GM10248 (cell line): ENCODE results near the gene CFAP97D1.

ENCODE experiments used
- CTCF ChIA-PET: fragments of 300-600 bp; sonication (Branson Sonifier 250); formaldehyde crosslinking; extraction: SDS; loops from one replicate; lab custom pipeline; 2021; ENCODE audit warnings: antibody characterized with exemption; lab: Yijun Ruan, JAX
- POLR2A ChIA-PET: fragments of 350-650 bp; sonication (Branson Sonifier 250); formaldehyde crosslinking; extraction: SDS; loops from one replicate; lab custom pipeline; 2020; ENCODE audit warnings: antibody characterized with exemption; lab: Yijun Ruan, JAX
- DNase-seq: peaks from one replicate; pipeline ENCODE4 v3.0.0; 2012; ENCODE audit errors: extremely low spot score
- CTCF ChIP-seq: IDR thresholded peaks from 2 replicates; pipeline ENCODE4 v1.5.1; 2012; ENCODE audit warnings: mild to moderate bottlenecking, low read depth; ENCODE audit errors: extremely low read depth, missing control alignments, control extremely low read depth

CFAP97D1 gene

GRCh38 chr17:43809121-43809520 lies 28.9 kb downstream of the CFAP97D1 start:
- ChIA-PET POLR2A (no interaction called here), CTCF (interaction anchor here (0.6 kb wide), 1 partner anchor 9 kb away, joined by 3 read pairs; no protein-coding TSS in a partner anchor)
- TF ChIP-seq CTCF = no peak
- no peak for DNase-seq

- POLR2A ChIA-PET = no interaction called here
- no peak for TF ChIP-seq CTCF
- no peak for DNase-seq
- CTCF ChIA-PET = interaction anchor here (0.7 kb wide), 1 partner anchor 9 kb away, joined by 3 read pairs; no protein-coding TSS in a partner anchor
Measured at GRCh38 chr17:43810226-43810715, 30.0 kb downstream of the CFAP97D1 start.

DNA sequence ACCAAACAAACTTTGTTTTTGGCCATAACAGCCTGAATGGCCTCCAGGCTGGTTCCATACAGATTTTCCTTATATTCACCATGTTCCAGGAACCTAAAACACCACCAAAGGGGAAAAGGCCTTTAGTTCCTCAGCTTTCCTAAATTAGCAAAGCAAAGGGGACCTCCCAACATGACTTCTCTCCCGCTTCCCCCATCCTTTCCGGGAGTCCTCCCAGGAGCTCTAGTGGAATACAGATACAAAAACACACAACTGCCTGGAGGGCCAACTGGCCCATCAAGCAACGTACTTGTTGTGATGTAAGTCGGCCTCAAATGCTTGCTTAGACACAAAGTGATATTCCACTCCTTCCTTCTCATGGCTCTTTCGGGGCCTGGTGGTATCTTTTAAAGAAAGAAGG lies 30.6 kb downstream of the CFAP97D1 start:
- POLR2A ChIA-PET = no interaction called here
- no peak for TF ChIP-seq CTCF
- CTCF ChIA-PET = interaction anchor here (0.7 kb wide), 1 partner anchor 8 kb away, joined by 3 read pairs; no protein-coding TSS in a partner anchor
- DNase-seq = no peak

- CTCF ChIA-PET = no interaction called here
- no peak for TF ChIP-seq CTCF
- no peak for DNase-seq
- POLR2A ChIA-PET = no interaction called here
Measured at GRCh38 chr17:43812396-43813265, 32.4 kb downstream of the CFAP97D1 start.

DNA sequence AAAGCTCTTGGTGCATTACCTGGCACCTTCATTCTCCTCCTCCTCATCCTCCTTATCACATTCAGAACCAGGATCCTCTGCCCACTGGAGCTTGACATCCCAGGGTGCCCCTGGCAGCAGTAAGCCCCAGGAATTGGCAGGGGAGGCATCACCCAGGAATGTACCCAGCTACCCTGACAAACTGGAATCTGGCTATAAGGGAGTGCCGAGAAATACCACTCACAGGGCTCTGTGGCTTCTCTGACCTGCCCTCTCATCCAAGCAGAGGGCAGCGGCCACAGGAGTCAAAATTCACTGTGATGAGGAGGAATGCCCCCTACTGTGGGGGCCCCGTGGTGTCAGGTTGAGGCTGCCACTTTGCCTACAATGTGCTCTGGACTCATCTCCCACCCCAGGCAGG lies 33.2 kb downstream of the CFAP97D1 start:
- no peak for TF ChIP-seq CTCF
- POLR2A ChIA-PET = no interaction called here
- DNase-seq = no peak
- CTCF ChIA-PET = interaction anchor here (1.0 kb wide), 1 partner anchor 65 kb away, joined by 3 read pairs; no protein-coding TSS in a partner anchor

GRCh38 chr17:43814026-43814425 lies 33.8 kb downstream of the CFAP97D1 start:
- DNase-seq = no peak
- ChIA-PET POLR2A (no interaction called here), CTCF (interaction anchor here (1.0 kb wide), 1 partner anchor 64 kb away, joined by 3 read pairs; no protein-coding TSS in a partner anchor)
- no peak for TF ChIP-seq CTCF
